OCI-LY1 (cell line): Measurements from ENCODE around the gene FAXDC2.

ENCODE experiments used
- EZH2 ChIP-seq: fragments of 200-600 bp; sonication (generic), shearing (Covaris generic); IDR thresholded peaks from 2 replicates; pipeline ENCODE4 v1.8.0; 2017; ENCODE audit warnings: borderline replicate concordance, mixed run types, mild to moderate bottlenecking, antibody characterized with exemption, low read length, moderate library complexity, mixed read lengths
- TF ChIP-seq, protein P1 (sequence below): fragments of 200-600 bp; sonication (generic), shearing (Covaris generic); IDR thresholded peaks from 2 replicates; pipeline ENCODE4 v1.5.1; 2017; ENCODE audit warnings: mild to moderate bottlenecking, antibody characterized with exemption, low read length, moderate library complexity, mixed read lengths

DNA sequence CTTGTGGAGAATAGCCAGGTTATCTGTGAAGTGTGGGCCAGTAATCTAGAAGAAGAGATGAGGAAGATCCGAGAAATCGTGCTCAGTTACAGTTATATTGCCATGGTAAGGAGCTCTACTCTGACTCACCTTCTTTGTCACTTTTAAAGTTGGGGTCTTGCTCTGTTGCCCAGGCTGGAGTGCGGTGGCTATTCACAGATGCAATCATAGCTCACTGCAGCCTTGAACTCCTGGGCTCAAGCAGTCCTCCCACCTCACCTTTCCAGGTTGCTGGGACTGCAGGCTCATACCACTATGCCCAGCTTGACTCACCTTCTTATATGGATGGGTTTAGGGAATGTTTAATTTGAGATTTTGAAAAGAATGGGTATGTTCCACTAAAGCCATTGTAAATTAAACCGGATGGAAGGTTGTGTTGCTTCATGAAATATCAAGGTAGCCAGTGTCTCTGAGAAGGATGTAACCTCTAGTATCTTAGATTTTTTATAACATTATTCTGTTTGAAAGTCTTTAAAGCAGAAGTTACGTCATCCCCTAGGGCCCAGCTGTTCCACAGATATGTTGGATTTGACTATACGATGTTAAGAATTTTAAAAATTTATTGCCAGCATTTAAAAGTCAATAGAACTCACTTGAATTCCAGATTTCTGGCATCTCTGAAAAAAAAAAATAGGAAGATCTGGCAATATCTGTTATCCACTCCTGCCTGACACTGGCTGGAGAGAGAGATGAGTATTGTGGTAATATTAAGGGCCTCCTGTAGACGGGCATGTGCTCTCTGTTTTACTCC is 13.1 kb upstream of the FAXDC2 start:
- TF ChIP-seq, protein P1, sequence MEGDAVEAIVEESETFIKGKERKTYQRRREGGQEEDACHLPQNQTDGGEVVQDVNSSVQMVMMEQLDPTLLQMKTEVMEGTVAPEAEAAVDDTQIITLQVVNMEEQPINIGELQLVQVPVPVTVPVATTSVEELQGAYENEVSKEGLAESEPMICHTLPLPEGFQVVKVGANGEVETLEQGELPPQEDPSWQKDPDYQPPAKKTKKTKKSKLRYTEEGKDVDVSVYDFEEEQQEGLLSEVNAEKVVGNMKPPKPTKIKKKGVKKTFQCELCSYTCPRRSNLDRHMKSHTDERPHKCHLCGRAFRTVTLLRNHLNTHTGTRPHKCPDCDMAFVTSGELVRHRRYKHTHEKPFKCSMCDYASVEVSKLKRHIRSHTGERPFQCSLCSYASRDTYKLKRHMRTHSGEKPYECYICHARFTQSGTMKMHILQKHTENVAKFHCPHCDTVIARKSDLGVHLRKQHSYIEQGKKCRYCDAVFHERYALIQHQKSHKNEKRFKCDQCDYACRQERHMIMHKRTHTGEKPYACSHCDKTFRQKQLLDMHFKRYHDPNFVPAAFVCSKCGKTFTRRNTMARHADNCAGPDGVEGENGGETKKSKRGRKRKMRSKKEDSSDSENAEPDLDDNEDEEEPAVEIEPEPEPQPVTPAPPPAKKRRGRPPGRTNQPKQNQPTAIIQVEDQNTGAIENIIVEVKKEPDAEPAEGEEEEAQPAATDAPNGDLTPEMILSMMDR, result no peak
- no peak for TF ChIP-seq EZH2
